ENCODE data around the gene TARBP2. TPM values are rescaled to one million over a fixed set of nuclear protein-coding genes. Genes with fewer than 3 reads are reported as not detected.

The TARBP2 gene
- total and polyA plus RNA-seq, 4 donors = 15.7 to 22.0 (median 18.4) TPM

GRCh38 chr12:53474819-53475218, 26.3 kb upstream of the TARBP2 start (continued):
- TF ChIP-seq FOXA1 (IDR thresholded peaks at IDR 0.05) (no peak), GABPA (IDR thresholded peaks at IDR 0.05 in 1 of 2, conservative IDR thresholded peaks at IDR 0.05 in 1 of 2) (no peak), YY1 (IDR thresholded peaks at IDR 0.05) (no peak), HNF4A (conservative IDR thresholded peaks at IDR 0.05) (no peak), EGR1 (IDR thresholded peaks at IDR 0.05; ENCODE audit: low read depth in 2 of 2) (no peak), TAF1 (conservative IDR thresholded peaks at IDR 0.05) (no peak), RAD21 (IDR thresholded peaks at IDR 0.05) (no peak), ATF3 (IDR thresholded peaks at IDR 0.05) (no peak), FOXA2 (IDR thresholded peaks at IDR 0.05) (no peak)

DNA sequence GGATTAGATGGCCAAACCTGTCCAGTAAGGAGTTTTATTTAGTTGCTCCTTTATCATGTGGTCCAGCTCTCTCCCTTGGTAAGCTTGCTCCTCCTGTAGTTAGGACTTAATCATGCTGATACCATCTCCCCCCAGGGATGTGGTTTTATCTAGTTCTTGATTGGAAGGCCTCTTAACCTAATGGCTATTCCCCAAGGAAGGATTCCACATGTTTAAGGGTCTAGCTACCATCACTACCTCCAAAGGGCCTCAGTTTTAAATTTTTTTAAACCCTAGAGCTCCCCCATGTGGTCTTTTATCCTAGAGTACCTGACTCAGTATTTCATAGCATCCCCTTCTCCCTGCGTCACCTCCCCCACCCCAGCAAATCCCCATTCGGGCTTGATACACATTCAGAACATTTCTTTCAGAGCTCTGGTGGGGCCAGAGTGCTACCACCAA, 24.3 kb upstream of the TARBP2 start:
- H3K27ac ChIP-seq (ENCODE audit: low read depth in 1 of 2, low read length in 2 of 2) = no peak overlapping the region
- no peak overlapping the region for H3K9ac ChIP-seq (ENCODE audit: low read depth in 1 of 2, low read length in 2 of 2)
- DNase-seq (ENCODE audit: low spot score) = no peak
- peaks cover 0 to 2% (median 0%) of the 10 kb centered on the region in 4 donors for H3K4me1 ChIP-seq (ENCODE audit: control insufficient read depth in 4 of 4, insufficient read depth in 4 of 4, low read length in 3 of 4)
- no peaks in the 10 kb centered on the region for H3K27me3 ChIP-seq (ENCODE audit: control insufficient read depth in 4 of 4, insufficient read depth in 4 of 4, low read length in 3 of 4)
- no peak overlapping the region for H3K4me3 ChIP-seq (ENCODE audit: low read depth in 1 of 3, low read length in 3 of 3)
- 73% methylated on average over 2 of the region's 2 CpGs for WGBS
- no peaks in the 10 kb centered on the region for H3K9me3 ChIP-seq (ENCODE audit: control insufficient read depth in 4 of 4, low read length in 3 of 4)
- H3K36me3 ChIP-seq (ENCODE audit: control insufficient read depth in 4 of 4, insufficient read depth in 3 of 4, low read depth in 1 of 4, low read length in 3 of 4) = peaks cover 14 to 83% (median 75%) of the 10 kb centered on the region in 4 donors
- no peak for TF ChIP-seq HNF4A (conservative IDR thresholded peaks at IDR 0.05)
- peak; percentile 4 for TF ChIP-seq CTCF (IDR thresholded peaks at IDR 0.05; ENCODE audit: low read depth, low read length, missing input control)

- DNase-seq (ENCODE audit: low spot score) = no peak
- peaks cover 0 to 2% (median 0%) of the 10 kb centered on the region in 4 donors for H3K4me1 ChIP-seq (ENCODE audit: control insufficient read depth in 4 of 4, insufficient read depth in 4 of 4, low read length in 3 of 4)
- 72% methylated on average over 1 of the region's 1 CpG for WGBS
- H3K9ac ChIP-seq (ENCODE audit: low read depth in 1 of 2, low read length in 2 of 2) = no peak overlapping the region
- H3K36me3 ChIP-seq (ENCODE audit: control insufficient read depth in 4 of 4, insufficient read depth in 3 of 4, low read depth in 1 of 4, low read length in 3 of 4) = peaks cover 10 to 74% (median 66%) of the 10 kb centered on the region in 4 donors
- no peak overlapping the region for H3K4me3 ChIP-seq (ENCODE audit: low read depth in 1 of 3, low read length in 3 of 3)
- H3K27ac ChIP-seq (ENCODE audit: low read depth in 1 of 2, low read length in 2 of 2) = no peak overlapping the region
- TF ChIP-seq FOXA1 (IDR thresholded peaks at IDR 0.05) (no peak), YY1 (IDR thresholded peaks at IDR 0.05) (no peak), JUND (IDR thresholded peaks at IDR 0.05) (no peak), FOXA2 (IDR thresholded peaks at IDR 0.05) (no peak), NR2F2 (IDR thresholded peaks at IDR 0.05) (no peak), RAD21 (IDR thresholded peaks at IDR 0.05) (no peak)
- TF ChIP-seq, protein P1, sequence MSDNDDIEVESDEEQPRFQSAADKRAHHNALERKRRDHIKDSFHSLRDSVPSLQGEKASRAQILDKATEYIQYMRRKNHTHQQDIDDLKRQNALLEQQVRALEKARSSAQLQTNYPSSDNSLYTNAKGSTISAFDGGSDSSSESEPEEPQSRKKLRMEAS (IDR thresholded peaks at IDR 0.05) = no peak
- H3K9me3 ChIP-seq (ENCODE audit: control insufficient read depth in 4 of 4, low read length in 3 of 4) = no peaks in the 10 kb centered on the region
- no peaks in the 10 kb centered on the region for H3K27me3 ChIP-seq (ENCODE audit: control insufficient read depth in 4 of 4, insufficient read depth in 4 of 4, low read length in 3 of 4)
Measured at GRCh38 chr12:53478865-53479264, 22.2 kb upstream of the TARBP2 start.

GRCh38 chr12:53479331-53479730, 21.8 kb upstream of the TARBP2 start:
- Histone ChIP-seq H3K4me3 (ENCODE audit: low read depth in 1 of 3, low read length in 3 of 3) (no peak overlapping the region), H3K9me3 (ENCODE audit: control insufficient read depth in 4 of 4, low read length in 3 of 4) (no peaks in the 10 kb centered on the region), H3K9ac (ENCODE audit: low read depth in 1 of 2, low read length in 2 of 2) (no peak overlapping the region), H3K36me3 (ENCODE audit: control insufficient read depth in 4 of 4, insufficient read depth in 3 of 4, low read depth in 1 of 4, low read length in 3 of 4) (peaks cover 8 to 72% (median 64%) of the 10 kb centered on the region in 4 donors), H3K27me3 (ENCODE audit: control insufficient read depth in 4 of 4, insufficient read depth in 4 of 4, low read length in 3 of 4) (no peaks in the 10 kb centered on the region), H3K27ac (ENCODE audit: low read depth in 1 of 2, low read length in 2 of 2) (no peak overlapping the region), H3K4me1 (ENCODE audit: control insufficient read depth in 4 of 4, insufficient read depth in 4 of 4, low read length in 3 of 4) (peaks cover 0 to 2% (median 0%) of the 10 kb centered on the region in 4 donors)
- no peak for DNase-seq (ENCODE audit: low spot score)
- WGBS = 88% methylated on average over 5 of the region's 5 CpGs
- TF ChIP-seq HNF4G (IDR thresholded peaks at IDR 0.05) (no peak), YY1 (IDR thresholded peaks at IDR 0.05) (no peak), ATF3 (IDR thresholded peaks at IDR 0.05) (no peak), RXRA (IDR thresholded peaks at IDR 0.05) (no peak), EGR1 (IDR thresholded peaks at IDR 0.05; ENCODE audit: low read depth in 2 of 2) (no peak), JUND (IDR thresholded peaks at IDR 0.05) (no peak), GABPA (IDR thresholded peaks at IDR 0.05 in 1 of 2, conservative IDR thresholded peaks at IDR 0.05 in 1 of 2) (no peak), SP1 (IDR thresholded peaks at IDR 0.05) (no peak), HNF4A (conservative IDR thresholded peaks at IDR 0.05) (no peak), FOXA2 (IDR thresholded peaks at IDR 0.05) (no peak), CTCF (IDR thresholded peaks at IDR 0.05; ENCODE audit: low read depth, low read length, missing input control) (no peak), FOXA1 (IDR thresholded peaks at IDR 0.05) (no peak), NR2F2 (IDR thresholded peaks at IDR 0.05) (no peak)
- TF ChIP-seq, protein P2, sequence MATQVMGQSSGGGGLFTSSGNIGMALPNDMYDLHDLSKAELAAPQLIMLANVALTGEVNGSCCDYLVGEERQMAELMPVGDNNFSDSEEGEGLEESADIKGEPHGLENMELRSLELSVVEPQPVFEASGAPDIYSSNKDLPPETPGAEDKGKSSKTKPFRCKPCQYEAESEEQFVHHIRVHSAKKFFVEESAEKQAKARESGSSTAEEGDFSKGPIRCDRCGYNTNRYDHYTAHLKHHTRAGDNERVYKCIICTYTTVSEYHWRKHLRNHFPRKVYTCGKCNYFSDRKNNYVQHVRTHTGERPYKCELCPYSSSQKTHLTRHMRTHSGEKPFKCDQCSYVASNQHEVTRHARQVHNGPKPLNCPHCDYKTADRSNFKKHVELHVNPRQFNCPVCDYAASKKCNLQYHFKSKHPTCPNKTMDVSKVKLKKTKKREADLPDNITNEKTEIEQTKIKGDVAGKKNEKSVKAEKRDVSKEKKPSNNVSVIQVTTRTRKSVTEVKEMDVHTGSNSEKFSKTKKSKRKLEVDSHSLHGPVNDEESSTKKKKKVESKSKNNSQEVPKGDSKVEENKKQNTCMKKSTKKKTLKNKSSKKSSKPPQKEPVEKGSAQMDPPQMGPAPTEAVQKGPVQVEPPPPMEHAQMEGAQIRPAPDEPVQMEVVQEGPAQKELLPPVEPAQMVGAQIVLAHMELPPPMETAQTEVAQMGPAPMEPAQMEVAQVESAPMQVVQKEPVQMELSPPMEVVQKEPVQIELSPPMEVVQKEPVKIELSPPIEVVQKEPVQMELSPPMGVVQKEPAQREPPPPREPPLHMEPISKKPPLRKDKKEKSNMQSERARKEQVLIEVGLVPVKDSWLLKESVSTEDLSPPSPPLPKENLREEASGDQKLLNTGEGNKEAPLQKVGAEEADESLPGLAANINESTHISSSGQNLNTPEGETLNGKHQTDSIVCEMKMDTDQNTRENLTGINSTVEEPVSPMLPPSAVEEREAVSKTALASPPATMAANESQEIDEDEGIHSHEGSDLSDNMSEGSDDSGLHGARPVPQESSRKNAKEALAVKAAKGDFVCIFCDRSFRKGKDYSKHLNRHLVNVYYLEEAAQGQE (IDR thresholded peaks at IDR 0.05) = no peak

Data from liver (tissue), 9 donors.